Activated T-cell treated with anti-CD3 and anti-CD28 coated beads, Interleukin-2, amount 50 U/mL, for 1 hour (primary cell): ENCODE measurements around the gene TTC27.
"Not testable (repeated sequence)": the region's sequence is repeated elsewhere in the genome, so short reads cannot be mapped to it uniquely, and the experiment has no call there.

ENCODE experiments used
- DNase-seq: peaks from one replicate; pipeline ENCODE4 v3.0.0-alpha.2; 2020

TTC27 gene

GRCh38 chr2:32820088-32820487, 192.2 kb downstream of the TTC27 start:
- no peak for DNase-seq

- DNase-seq = no peak
Observed at GRCh38 chr2:32820701-32821100, 192.9 kb downstream of the TTC27 start.

- DNase-seq = no peak
Observed at GRCh38 chr2:32824070-32824809, 196.4 kb downstream of the TTC27 start.

GRCh38 chr2:32825291-32825712, 197.5 kb downstream of the TTC27 start:
- DNase-seq = no peak

GRCh38 chr2:32830196-32830595, 202.3 kb downstream of the TTC27 start:
- no peak for DNase-seq

- no peak for DNase-seq
Observed at GRCh38 chr2:32832821-32833220, 205.0 kb downstream of the TTC27 start.

- no peak for DNase-seq
Observed at GRCh38 chr2:32833709-32834108, 205.9 kb downstream of the TTC27 start.

- no peak for DNase-seq
Observed at GRCh38 chr2:32835148-32835547, 207.3 kb downstream of the TTC27 start.

GRCh38 chr2:32836933-32837332, 209.1 kb downstream of the TTC27 start:
- no peak for DNase-seq

- no peak for DNase-seq
Observed at GRCh38 chr2:32838418-32838817, 210.6 kb downstream of the TTC27 start.

GRCh38 chr2:32838949-32839348, 211.1 kb downstream of the TTC27 start:
- no peak for DNase-seq

GRCh38 chr2:32841931-32842898, 214.4 kb downstream of the TTC27 start:
- no peak for DNase-seq

GRCh38 chr2:32843699-32844098, 215.8 kb downstream of the TTC27 start:
- no peak for DNase-seq

- no peak for DNase-seq
Observed at GRCh38 chr2:32844253-32844652, 216.4 kb downstream of the TTC27 start.

- DNase-seq = not testable (repeated sequence)
Observed at GRCh38 chr2:32846274-32846673, 218.4 kb downstream of the TTC27 start.

GRCh38 chr2:32847734-32848133, 219.9 kb downstream of the TTC27 start:
- no peak for DNase-seq

- DNase-seq = no peak
Observed at GRCh38 chr2:32849456-32850194, 221.8 kb downstream of the TTC27 start.

- DNase-seq = no peak
Observed at GRCh38 chr2:32851777-32852439, 224.1 kb downstream of the TTC27 start.

GRCh38 chr2:32852856-32853255, 225.0 kb downstream of the TTC27 start:
- DNase-seq = no peak

- no peak for DNase-seq
Observed at GRCh38 chr2:32856891-32857290, 229.0 kb downstream of the TTC27 start.

GRCh38 chr2:32858713-32859112, 230.9 kb downstream of the TTC27 start:
- DNase-seq = no peak

- DNase-seq = no peak
Observed at GRCh38 chr2:32860385-32860784, 232.5 kb downstream of the TTC27 start.
